ENCODE results near the gene RAPGEF3.

RAPGEF3 gene

GRCh38 chr12:47757840-47758583 lies 668 bp downstream of the RAPGEF3 start:
- H3K4me3 ChIP-seq (ENCODE audit: low read depth, low read length), result peak overlapping the region; percentile 35

GRCh38 chr12:47757364-47757839 lies 1.3 kb downstream of the RAPGEF3 start:
- H3K4me3 ChIP-seq (ENCODE audit: low read depth, low read length), result no peak overlapping the region

DNA sequence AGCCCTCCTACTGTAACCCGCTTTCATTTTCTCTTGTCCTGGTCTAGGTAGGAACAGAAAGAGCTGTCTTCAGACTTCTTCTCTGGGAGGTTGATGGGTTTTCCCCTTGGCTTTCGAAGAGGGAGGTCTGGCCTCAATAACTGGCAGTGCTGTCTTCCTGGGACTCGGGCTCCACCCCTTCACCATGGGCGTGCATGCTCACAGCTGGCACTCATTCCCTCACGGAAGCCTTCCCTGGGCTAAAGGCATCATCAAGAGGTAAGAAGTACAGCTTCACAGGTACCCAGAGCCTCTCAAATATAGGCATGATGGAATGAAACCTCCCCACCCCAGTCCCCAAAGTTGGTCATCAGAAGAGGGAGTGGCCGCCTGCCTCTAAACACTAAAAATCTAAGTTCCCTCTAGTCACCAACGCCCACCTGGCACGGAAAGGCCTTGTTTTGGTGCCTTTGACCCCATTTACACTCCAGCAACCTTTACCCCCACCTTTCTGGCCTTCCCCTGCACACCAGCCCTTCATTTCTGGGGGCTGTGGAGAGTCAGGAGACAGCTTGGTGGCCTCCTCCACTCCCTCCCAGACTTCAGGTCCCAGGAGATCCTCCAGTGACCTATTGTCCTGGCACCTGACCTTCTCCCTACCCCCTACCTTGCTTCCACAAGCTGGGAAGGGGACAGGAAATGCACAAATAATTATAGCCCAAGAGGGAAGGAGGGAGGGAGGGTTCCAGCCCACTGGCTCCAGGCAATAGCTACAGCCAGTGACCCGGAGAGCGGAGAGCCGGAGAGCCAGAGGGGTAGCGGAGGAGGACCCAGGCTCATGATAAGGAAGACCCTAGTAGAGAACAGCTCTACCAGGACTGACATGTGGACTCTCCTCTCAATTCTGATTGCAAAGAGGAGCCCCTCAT lies 2.8 kb downstream of the RAPGEF3 start:
- H3K4me3 ChIP-seq (ENCODE audit: low read depth, low read length), result no peak overlapping the region

DNA sequence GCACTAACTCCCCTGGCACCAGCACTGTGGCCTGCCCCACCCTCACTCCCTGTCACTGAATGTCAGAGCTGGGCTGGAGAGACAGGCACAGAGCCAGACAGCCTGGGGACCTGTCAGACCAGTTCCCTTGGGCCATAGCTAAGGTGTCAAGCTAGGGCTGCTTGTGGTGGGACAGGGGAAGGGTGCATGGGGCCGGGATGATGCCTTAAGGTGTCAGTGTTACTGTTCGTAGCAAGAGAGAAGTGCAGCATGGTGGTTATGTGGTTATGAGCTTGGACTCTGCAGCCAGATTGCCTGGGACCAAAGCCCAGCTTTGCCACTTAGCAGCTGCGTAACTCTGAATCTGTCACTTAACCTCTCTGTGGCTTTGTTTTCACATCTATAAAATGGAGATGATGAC lies 3.8 kb downstream of the RAPGEF3 start:
- no peak overlapping the region for H3K4me3 ChIP-seq (ENCODE audit: low read depth, low read length)

GRCh38 chr12:47754126-47754525 lies 4.6 kb downstream of the RAPGEF3 start:
- H3K4me3 ChIP-seq (ENCODE audit: low read depth, low read length), result no peak overlapping the region

DNA sequence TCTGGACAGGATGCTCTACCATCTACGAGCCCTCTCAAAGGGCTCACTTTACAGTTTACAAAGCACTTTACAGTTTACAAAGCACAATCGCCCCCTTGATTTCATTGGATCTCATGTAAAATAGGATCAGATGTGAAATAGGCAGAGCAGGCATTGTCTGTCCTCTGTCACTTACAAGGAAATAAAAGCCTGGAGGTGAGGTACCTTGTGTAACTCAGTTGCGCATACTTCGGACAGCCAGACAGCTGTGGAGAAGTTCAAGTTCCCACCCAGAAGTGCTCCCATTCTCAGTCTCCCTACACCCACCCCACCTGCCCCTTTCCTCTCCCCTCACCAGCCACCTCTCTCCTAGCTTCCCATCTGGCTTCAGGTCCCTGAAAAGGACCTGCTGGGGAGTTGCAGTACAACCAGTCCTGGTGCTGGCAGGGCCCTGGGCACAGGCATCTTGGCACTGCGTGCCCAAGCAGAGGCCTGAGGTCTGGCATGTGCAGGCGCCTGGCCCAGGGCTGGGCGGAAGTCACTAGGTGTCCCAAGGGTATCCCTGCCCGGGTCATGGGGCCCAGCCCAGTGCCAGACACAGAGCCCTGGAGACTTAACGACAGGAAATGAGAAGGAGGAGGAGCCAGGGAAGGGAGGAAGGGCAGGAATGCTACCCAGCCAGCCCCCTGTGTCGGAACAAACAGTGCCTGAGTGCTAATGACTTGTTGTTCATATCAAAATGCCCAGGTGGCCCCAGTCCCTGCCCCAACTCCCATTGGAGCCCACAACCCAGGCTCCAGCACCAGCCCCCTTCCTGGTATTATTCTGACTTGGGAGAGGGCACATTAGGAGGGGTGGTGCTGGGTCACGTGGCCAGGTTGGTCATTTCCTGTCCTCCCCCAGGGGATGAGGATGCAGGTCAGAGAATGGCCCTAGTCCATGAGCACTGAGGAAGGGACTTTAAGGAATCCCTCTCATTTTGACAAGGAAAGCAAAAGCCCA lies 5.4 kb downstream of the RAPGEF3 start:
- no peak overlapping the region for H3K4me3 ChIP-seq (ENCODE audit: low read depth, low read length)

DNA sequence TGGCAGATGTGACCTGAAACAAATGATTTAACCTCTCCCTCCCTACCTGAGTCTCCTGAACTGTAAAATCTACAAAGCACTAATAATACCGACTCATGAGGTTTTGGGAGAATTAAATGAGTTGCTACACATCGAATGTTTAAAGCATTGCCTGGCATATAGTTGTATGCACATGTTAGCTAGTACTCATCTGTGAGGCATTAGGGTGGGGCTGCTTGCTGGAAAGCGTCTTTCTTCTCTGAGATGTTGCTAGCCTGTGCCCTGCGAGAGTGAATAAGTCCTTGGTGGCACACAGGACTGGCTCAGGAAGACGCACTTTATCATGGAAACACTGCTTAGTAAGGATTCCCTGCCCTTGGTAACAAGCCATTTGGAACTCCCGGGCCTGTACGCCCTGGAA lies 6.1 kb downstream of the RAPGEF3 start:
- H3K4me3 ChIP-seq (ENCODE audit: low read depth, low read length), result no peak overlapping the region

DNA sequence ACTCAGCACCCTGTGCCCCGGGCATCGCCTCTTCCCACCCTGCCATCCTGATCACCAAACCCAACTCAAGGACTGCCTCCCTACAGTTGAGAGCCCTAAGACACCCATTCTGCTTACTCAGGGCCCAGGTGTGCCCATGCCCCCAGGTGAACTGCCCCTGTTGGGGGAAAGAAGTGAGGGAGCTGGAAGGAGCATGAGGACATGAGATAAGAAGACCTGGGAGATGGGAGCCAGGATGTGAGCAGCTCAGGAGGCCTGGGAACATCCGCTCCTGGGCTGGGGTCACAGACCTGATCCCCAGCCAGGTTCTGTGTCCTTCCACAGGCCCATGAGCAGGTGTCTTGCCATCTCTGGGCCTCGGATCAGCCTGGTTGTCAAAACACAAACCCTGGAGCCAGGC lies 6.6 kb downstream of the RAPGEF3 start:
- H3K4me3 ChIP-seq (ENCODE audit: low read depth, low read length), result no peak overlapping the region

DNA sequence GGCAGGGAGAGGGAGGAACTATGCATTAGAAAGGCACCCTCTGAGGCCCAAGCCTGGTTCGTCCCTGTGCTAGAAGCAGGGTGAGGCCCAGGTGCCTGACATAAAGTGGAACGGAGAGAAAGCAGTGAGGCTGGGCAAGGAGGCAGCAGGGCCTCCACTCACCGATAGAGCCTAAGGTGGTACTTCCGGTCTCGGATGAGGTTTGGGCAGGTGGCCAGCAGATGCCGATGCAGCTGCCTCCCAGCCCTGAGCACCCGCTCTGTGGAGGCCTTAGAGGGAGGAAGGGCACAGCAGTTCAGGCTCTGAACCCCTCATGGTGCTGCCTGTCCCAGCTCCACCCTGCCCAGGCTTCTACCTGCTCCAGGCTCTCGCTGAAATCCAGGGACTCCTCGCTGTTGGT lies 7.1 kb downstream of the RAPGEF3 start:
- no peak overlapping the region for H3K4me3 ChIP-seq (ENCODE audit: low read depth, low read length)

GRCh38 chr12:47750916-47751470 lies 7.7 kb downstream of the RAPGEF3 start:
- H3K4me3 ChIP-seq (ENCODE audit: low read depth, low read length), result no peak overlapping the region

DNA sequence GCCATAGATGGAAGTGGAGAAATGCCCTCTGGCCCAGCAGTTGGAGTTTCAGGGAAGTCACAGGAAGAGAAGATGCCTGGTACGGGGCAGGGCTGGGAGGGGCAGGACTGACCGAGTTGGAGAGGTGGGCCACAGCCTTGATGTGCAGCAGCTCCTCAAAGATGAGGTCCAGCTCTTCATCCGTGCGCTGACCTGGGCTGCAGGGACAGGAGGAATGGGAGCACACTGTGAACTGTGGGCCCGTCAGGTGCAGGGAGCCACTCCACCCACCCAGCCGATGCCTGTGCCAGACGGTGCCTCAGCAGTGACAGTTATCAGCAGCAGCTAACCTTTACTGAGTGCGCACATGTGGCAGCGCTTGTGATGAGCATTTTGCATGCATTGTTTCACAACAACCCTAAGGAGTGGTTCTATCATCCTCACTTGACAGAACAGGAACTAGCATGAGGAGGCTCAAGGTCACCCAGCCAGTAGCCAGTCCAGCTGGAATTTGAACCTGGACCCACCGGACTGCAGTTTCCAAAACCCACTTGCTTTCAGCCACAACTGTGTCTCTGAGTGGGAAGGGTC lies 8.4 kb downstream of the RAPGEF3 start:
- H3K4me3 ChIP-seq (ENCODE audit: low read depth, low read length), result no peak overlapping the region

- no peak overlapping the region for H3K4me3 ChIP-seq (ENCODE audit: low read depth, low read length)
Measured at GRCh38 chr12:47748899-47749298, 9.8 kb downstream of the RAPGEF3 start.

GRCh38 chr12:47748507-47748828 lies 10.2 kb downstream of the RAPGEF3 start:
- no peak overlapping the region for H3K4me3 ChIP-seq (ENCODE audit: low read depth, low read length)

DNA sequence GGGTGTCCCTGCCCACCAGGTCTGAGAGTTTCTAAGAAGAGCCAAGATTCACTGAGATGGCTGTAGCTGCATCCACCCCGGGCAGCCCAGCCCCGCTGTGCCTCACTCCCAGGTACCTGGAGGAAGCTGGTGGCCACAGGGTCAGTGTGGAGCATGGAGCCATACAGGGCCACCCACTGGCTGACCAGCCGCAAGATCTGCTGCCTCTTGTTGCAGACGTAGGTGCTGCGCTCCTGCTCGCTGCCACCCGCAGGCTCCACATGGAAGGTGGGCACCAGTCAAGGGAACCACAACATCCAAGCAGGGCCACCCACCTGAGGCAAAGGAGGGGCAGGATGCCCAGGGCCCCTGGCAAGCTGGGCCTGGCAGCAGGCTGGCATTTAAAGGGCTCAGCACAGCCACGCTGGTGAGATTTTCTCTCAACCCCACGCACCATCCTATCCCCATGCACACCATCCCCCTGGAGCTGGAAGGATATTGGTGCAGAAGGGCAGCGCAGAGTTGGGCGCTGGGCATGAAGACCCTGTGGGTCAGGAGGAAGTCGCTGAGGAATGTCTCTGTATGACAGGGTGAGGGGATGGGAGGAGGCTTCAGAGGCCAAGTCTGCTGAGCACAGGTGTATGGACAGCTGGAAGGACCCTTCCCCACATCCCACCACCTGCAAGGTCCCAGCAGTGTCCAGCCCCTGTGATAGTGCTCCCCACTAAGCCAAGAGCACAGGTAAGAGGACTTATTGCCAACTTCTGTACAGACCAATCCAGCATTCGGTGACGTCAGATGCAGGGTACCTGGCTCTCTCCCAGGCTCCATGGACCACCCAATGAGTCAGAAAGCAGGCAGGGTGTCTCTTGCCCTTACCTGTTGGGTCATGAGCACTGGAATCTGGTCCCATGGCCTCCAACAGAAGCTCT lies 10.8 kb downstream of the RAPGEF3 start:
- H3K4me3 ChIP-seq (ENCODE audit: low read depth, low read length), result no peak overlapping the region

GRCh38 chr12:47747126-47747525 lies 11.6 kb downstream of the RAPGEF3 start:
- H3K4me3 ChIP-seq (ENCODE audit: low read depth, low read length), result no peak overlapping the region

DNA sequence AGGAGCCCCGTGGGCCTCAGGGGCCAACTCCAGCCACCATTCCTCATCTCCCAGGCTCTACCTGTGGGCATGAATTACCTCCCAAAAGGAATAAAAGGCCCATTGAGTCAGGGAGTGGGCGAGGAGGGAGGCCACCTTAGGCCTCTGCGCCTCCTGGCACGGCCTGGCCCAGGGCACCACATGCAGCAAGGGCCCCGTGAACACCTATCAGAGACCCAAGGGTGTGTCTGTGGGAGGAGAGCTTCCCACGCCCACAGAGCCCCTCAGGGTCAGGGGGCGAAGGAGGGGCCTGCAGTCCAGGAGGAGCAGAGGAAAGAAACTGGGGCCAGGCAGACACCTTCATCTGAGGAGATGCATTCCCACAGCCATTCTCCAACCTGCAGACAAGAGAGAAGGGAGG lies 12.2 kb downstream of the RAPGEF3 start:
- H3K4me3 ChIP-seq (ENCODE audit: low read depth, low read length), result no peak overlapping the region

DNA sequence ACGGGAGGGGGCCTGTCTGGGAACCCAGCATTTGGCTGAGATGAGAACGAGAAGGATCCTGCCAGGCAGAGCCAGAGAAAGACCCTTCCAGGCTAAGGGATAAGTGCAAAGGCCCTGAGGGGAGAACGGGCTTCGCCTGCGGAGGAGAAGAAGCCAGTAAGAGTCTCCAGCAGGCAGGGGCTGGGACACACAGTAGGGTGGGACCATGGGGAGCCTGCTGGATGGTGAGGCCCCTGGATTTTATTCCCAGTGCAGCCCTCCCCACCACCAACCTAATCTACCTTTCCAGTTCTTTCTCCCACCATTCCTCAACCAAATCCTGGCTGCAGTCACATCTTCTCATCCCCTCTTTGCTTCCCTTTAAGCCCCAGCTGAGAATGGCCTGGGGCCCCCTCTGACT lies 12.6 kb downstream of the RAPGEF3 start:
- H3K4me3 ChIP-seq (ENCODE audit: low read depth, low read length), result no peak overlapping the region

- no peak overlapping the region for H3K4me3 ChIP-seq (ENCODE audit: low read depth, low read length)
Measured at GRCh38 chr12:47745485-47746041, 13.1 kb downstream of the RAPGEF3 start.
